Chondrocyte (in vitro differentiated cells): ENCODE measurements around the gene ADARB1. TPM values are rescaled to one million over a fixed set of nuclear protein-coding genes. Genes with fewer than 3 reads are reported as not detected.

Experiments used
- DNase-seq: peaks from one replicate; pipeline ENCODE4 v3.0.0; 2021; ENCODE audit warnings: mixed read lengths, low spot score
- H3K27ac Mint-ChIP-seq: one replicate; pipeline ENCODE4 v1.8.0; 2021; ENCODE audit warnings: mild to moderate bottlenecking, moderate library complexity, mixed read lengths; ENCODE audit not compliant: unreplicated experiment
- H3K27me3 Mint-ChIP-seq: 2 replicates; pipeline ENCODE4 v1.8.0; 2021; ENCODE audit warnings: low read depth, mixed read lengths
- H3K36me3 Mint-ChIP-seq: 2 replicates; pipeline ENCODE4 v1.8.0; 2021; ENCODE audit warnings: low read depth, mixed read lengths
- H3K4me1 Mint-ChIP-seq: 2 replicates; pipeline ENCODE4 v1.8.0; 2021; ENCODE audit warnings: low read depth, mild to moderate bottlenecking, mixed read lengths
- H3K4me3 Mint-ChIP-seq: one replicate; pipeline ENCODE4 v1.8.0; 2021; ENCODE audit warnings: mild to moderate bottlenecking, moderate library complexity, mixed read lengths; ENCODE audit not compliant: unreplicated experiment
- H3K9me3 Mint-ChIP-seq: 2 replicates; pipeline ENCODE4 v1.8.0; 2021; ENCODE audit warnings: low read depth, mixed read lengths
- CTCF ChIP-seq: fragments of 200-600 bp; sonication (generic); IDR thresholded peaks from 2 replicates; pipeline ENCODE4 v1.5.0; 2021; ENCODE audit warnings: antibody characterized with exemption, mild to moderate bottlenecking, moderate library complexity
- total RNA-seq: library from RNA; stranded (reverse); gene quantifications from 3 replicates; pipeline ENCODE4 v1.2.1, GENCODE V29; 2021

ADARB1 gene
- total RNA-seq, 1 donor from 2014 or later = 92.8 TPM

GRCh38 chr21:45222001-45222400 lies 147.6 kb downstream of the ADARB1 start:
- Mint-ChIP-seq H3K27me3 (no peaks in the 10 kb centered on the region), H3K4me3 (no peak overlapping the region), H3K36me3 (peaks cover 31% of the 10 kb centered on the region), H3K27ac (no peak overlapping the region), H3K9me3 (peaks cover 11% of the 10 kb centered on the region), H3K4me1 (peaks cover 43% of the 10 kb centered on the region)
- TF ChIP-seq CTCF = no peak
- peak; percentile 66 for DNase-seq

- no peak overlapping the region for H3K27ac Mint-ChIP-seq
- peaks cover 43% of the 10 kb centered on the region for H3K4me1 Mint-ChIP-seq
- no peaks in the 10 kb centered on the region for H3K9me3 Mint-ChIP-seq
Measured at GRCh38 chr21:45223236-45224185, 149.1 kb downstream of the ADARB1 start.

GRCh38 chr21:45224189-45224938 lies 150.0 kb downstream of the ADARB1 start:
- peak overlapping the region; percentile 12 for H3K27ac Mint-ChIP-seq
- peaks cover 42% of the 10 kb centered on the region for H3K4me1 Mint-ChIP-seq

More at GRCh38 chr21:45223236-45224185, 149.1 kb downstream of the ADARB1 start:
- peaks cover 19% of the 10 kb centered on the region for H3K36me3 Mint-ChIP-seq
- peak; percentile 81 for DNase-seq
- no peak for TF ChIP-seq CTCF
- no peak overlapping the region for H3K4me3 Mint-ChIP-seq
- no peaks in the 10 kb centered on the region for H3K27me3 Mint-ChIP-seq

GRCh38 chr21:45225041-45225740 lies 150.8 kb downstream of the ADARB1 start:
- H3K27ac Mint-ChIP-seq = peak overlapping the region; percentile 17
- H3K27me3 Mint-ChIP-seq = no peaks in the 10 kb centered on the region
- no peak for TF ChIP-seq CTCF
- H3K4me3 Mint-ChIP-seq = no peak overlapping the region
- no peak for DNase-seq
- peaks cover 18% of the 10 kb centered on the region for H3K36me3 Mint-ChIP-seq
- peaks cover 33% of the 10 kb centered on the region for H3K4me1 Mint-ChIP-seq
- H3K9me3 Mint-ChIP-seq = no peaks in the 10 kb centered on the region

More at GRCh38 chr21:45224189-45224938, 150.0 kb downstream of the ADARB1 start:
- no peak overlapping the region for H3K4me3 Mint-ChIP-seq
- TF ChIP-seq CTCF = no peak
- peak; percentile 84 for DNase-seq
- H3K36me3 Mint-ChIP-seq = peaks cover 19% of the 10 kb centered on the region
- no peaks in the 10 kb centered on the region for H3K9me3 Mint-ChIP-seq
- H3K27me3 Mint-ChIP-seq = no peaks in the 10 kb centered on the region
